Adrenal gland (tissue), 12 donors: ENCODE results near the gene ETV5. TPM values are rescaled to one million over a fixed set of nuclear protein-coding genes. Genes with fewer than 3 reads are reported as not detected.

ENCODE experiments used
- DNase-seq, 7 donors: peaks; one replicate each; pipeline ENCODE4 v3.0.0-alpha.2; 2019 to 2020
- H3K27ac ChIP-seq, 5 donors: fragments of 200-600 bp; sonication (generic) in 4 of 5; 1 replicate in 3 of 5; 2 replicates in 2 of 5; pipeline versions ENCODE4 v1.5.1 to v1.8.0; 2016 to 2020; ENCODE audit warnings: mild to moderate bottlenecking in 1 of 5
- H3K27me3 ChIP-seq: fragments of 200-600 bp; 2 replicates; pipeline ENCODE4 v1.8.0; 2021
- H3K36me3 ChIP-seq, 2 donors: fragments of 200-600 bp; replicated peaks in 1 of 2; 1 replicate in 1 of 2; 2 replicates in 1 of 2; pipeline versions ENCODE4 v1.5.1 to v1.8.0; 2018 to 2022
- H3K4me1 ChIP-seq, 2 donors: fragments of 200-600 bp; replicated peaks in 1 of 2; 1 replicate in 1 of 2; 2 replicates in 1 of 2; pipeline versions ENCODE4 v1.5.1 to v1.8.0; 2018 to 2021
- H3K4me3 ChIP-seq, 4 donors: fragments of 200-600 bp; sonication (generic) in 3 of 4; one replicate each; pipeline ENCODE4 v1.5.1; 2016 to 2018
- H3K9me3 ChIP-seq, 3 donors: fragments of 200-600 bp; sonication (generic) in 1 of 3; replicated peaks in 1 of 3; 1 replicate in 2 of 3; 2 replicates in 1 of 3; pipeline versions ENCODE4 v1.5.1 to v1.8.0; 2016 to 2021
- CTCF ChIP-seq, 6 experiments: fragments of 450-650 bp in 4 of 6; fragments of 200-600 bp in 2 of 6; sonication (generic) in 1 of 6; IDR thresholded peaks; 1 replicate in 5 of 6; 2 replicates in 1 of 6; pipeline versions ENCODE4 v1.5.1 to v1.8.0; 2016 to 2021; ENCODE audit warnings: antibody characterized with exemption in 6 of 6, mild to moderate bottlenecking in 2 of 6, moderate library complexity in 1 of 6
- POLR2A ChIP-seq, 2 donors: fragments of 450-650 bp; IDR thresholded peaks; one replicate each; pipeline ENCODE4 v1.6.1; 2017; ENCODE audit warnings: antibody characterized with exemption in 2 of 2, mild to moderate bottlenecking in 2 of 2, moderate library complexity in 1 of 2
- WGBS, 4 donors: extraction: QIAGEN DNeasy Blood & Tissue Kit in 2 of 4; methylation state at CpG; one replicate each; pipeline versions ENCODE4 v1.1.5 to v1.1.7; 2013 to 2017; 5-methylcytosine and 5-hydroxymethylcytosine counted together
- intact Hi-C, 2 donors: fragments of 100-400 bp; cut with DNase I; formaldehyde crosslinking; loops; one replicate each; pipeline versions ENCODE4 v1.14.1 to v1.15.0; 2022 to 2023
- polyA plus RNA-seq, 3 donors: library from polyadenylated mRNA; stranded (reverse); fragments of 200-250 nt in 2 of 3; fragments of 350-450 nt in 1 of 3; fragmentation: Illumina TruSeq in 1 of 3; extraction: RNeasy Lipid Tissue Mini Kit (QIAGEN cat#74804) in 1 of 3; gene quantifications; one replicate each; pipeline ENCODE4 v1.2.3, GENCODE V29; 2013 to 2014
- total RNA-seq, 9 donors: library from RNA; depleted of rRNA in 4 of 9; stranded (reverse); fragments of >200 nt in 4 of 9; fragments of 120-200 nt in 1 of 9; fragmentation: NEBNext Ultra II Directional in 1 of 9; extraction: Animal tissue kit (Norgen Biotek cat#: 25700) in 1 of 9; gene quantifications; one replicate each; pipeline versions ENCODE4 v1.1.0 to v1.2.4, GENCODE V29; 2013 to 2023
- donor health status: healthy with polysubstance abuse.
- donor health status: Bipolar disorder and iron deficiency.
- donor health status: DM: yes; HTN: yes; CAD: no.
- donor health status: DM: no; HTN: no; CAD: no.
- donor health status: DM: no; HTN: no; CAD: no.
- donor health status: DM: yes; HTN: yes; CAD: no.

The ETV5 gene
- total and polyA plus RNA-seq, 12 donors, result 17.2 to 114 (median 63.3) TPM

GRCh38 chr3:186110975-186111974 is 2.4 kb upstream of the ETV5 start:
- no peak overlapping the region for H3K4me3 ChIP-seq
- H3K9me3 ChIP-seq, result no peaks in the 10 kb centered on the region
- no peaks in the 10 kb centered on the region for H3K36me3 ChIP-seq
- WGBS, 4 donors, result 69 to 79% (median 76%) methylated on average over 12 of the region's 12 CpGs
- peaks cover 19 to 21% of the 10 kb centered on the region in 2 donors for H3K4me1 ChIP-seq
- intact Hi-C loops, result no loop called here
- TF ChIP-seq CTCF (IDR thresholded peaks at IDR 0.05), result no peak
- no peak for TF ChIP-seq POLR2A (IDR thresholded peaks at IDR 0.05)
- DNase-seq, result peak in 3 of 7 donors; percentile 23 to 43 (median 35)
- peak overlapping the region in 1 of 5 donors; percentile 91 for H3K27ac ChIP-seq
- no peaks in the 10 kb centered on the region for H3K27me3 ChIP-seq

GRCh38 chr3:186109897-186110803 is 1.3 kb upstream of the ETV5 start:
- intact Hi-C loops, result loop anchor here in 1 of 2 donors (10.0 kb wide), 1 partner anchor 105 kb away; no protein-coding TSS in a partner anchor
- Histone ChIP-seq H3K36me3 (peaks cover 0 to 1% of the 10 kb centered on the region in 2 donors), H3K4me1 (peaks cover 21 to 30% of the 10 kb centered on the region in 2 donors), H3K27ac (peak overlapping the region; percentile 47 to 95 (median 91)), H3K27me3 (no peaks in the 10 kb centered on the region), H3K9me3 (no peaks in the 10 kb centered on the region), H3K4me3 (peak overlapping the region in 3 of 4 donors; percentile 20 to 66 (median 53))
- DNase-seq, result peak; percentile 45 to 76 (median 56)
- no peak for TF ChIP-seq CTCF (IDR thresholded peaks at IDR 0.05)
- TF ChIP-seq POLR2A (IDR thresholded peaks at IDR 0.05), result no peak
- WGBS, 4 donors, result 7 to 9% (median 8%) methylated on average over 23 to 35 of the region's 35 CpGs

- Histone ChIP-seq H3K36me3 (peaks cover 0 to 5% of the 10 kb centered on the region in 2 donors), H3K4me1 (peaks cover 21 to 41% of the 10 kb centered on the region in 2 donors), H3K9me3 (no peaks in the 10 kb centered on the region), H3K27ac (peak overlapping the region; percentile 83 to 96 (median 94)), H3K4me3 (peak overlapping the region; percentile 41 to 87 (median 70)), H3K27me3 (no peaks in the 10 kb centered on the region)
- intact Hi-C loops, result loop anchor here in 1 of 2 donors (10.0 kb wide), 1 partner anchor 106 kb away; no protein-coding TSS in a partner anchor
- no peak for TF ChIP-seq POLR2A (IDR thresholded peaks at IDR 0.05)
- TF ChIP-seq CTCF (IDR thresholded peaks at IDR 0.05), result no peak
- DNase-seq, result peak in 6 of 7 donors; percentile 54 to 77 (median 62)
- 0 to 2% (median 1%) methylated on average over 27 to 69 of the region's 69 CpGs for WGBS, 4 donors
Measured at GRCh38 chr3:186108106-186108940, 566 bp downstream of the ETV5 start.
